Stimulated activated CD4-positive, alpha-beta T cell treated with anti-CD3 and anti-CD28 coated beads, TNF-alpha, amount 100 ng/mL, for 48 hours (primary cell): ENCODE results near the gene PRRT2.
"Not testable (repeated sequence)": the region's sequence is repeated elsewhere in the genome, so short reads cannot be mapped to it uniquely, and the experiment has no call there.

Experiments used
- DNase-seq, 3 donors: peaks; one replicate each; pipeline ENCODE4 v3.0.0-alpha.2; 2020; ENCODE audit warnings: low read depth in 3 of 3

Gene PRRT2

DNA sequence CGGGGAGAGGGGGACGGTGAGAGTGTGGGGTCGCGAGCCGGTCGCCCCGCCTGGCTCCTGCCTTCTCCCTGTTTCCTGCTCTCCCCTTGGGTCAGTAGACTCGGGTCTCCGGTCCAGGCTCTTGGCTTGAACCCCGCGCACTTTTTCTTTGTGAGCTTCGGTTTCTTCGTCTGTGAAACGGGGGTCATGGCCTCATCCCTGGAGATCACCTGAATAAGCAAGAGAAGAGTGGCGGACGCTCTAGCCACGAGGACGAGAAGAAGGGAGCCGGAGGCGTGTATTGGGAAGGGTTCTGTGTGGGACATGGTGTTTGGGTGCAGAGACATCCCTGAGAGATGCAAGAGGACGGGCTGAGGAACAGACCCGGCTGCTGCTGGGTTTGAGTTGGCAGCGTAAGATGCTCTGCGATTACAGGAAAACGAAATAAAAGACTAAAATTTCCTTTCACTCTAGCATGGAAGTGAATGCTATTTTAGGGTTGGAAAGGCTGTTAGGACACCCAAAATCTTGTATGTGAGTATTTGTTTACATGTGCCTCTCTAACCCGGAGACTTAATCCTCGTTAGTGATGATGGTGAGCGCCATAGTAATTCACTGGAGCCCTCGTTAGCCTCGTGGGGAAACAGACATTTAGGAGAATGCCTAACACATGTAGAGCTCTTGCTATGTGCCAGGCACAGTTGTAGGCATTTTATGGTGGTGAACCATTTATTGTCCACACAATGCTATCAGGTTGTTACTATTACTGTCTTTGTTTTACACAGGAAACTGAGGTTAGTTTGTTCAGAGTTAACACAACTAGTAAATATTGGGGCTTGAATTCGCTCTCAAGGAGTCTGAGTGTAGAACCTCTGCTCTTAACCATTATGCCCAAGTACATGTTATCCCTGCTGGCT is 20.8 kb upstream of the PRRT2 start:
- no peak for DNase-seq

DNA sequence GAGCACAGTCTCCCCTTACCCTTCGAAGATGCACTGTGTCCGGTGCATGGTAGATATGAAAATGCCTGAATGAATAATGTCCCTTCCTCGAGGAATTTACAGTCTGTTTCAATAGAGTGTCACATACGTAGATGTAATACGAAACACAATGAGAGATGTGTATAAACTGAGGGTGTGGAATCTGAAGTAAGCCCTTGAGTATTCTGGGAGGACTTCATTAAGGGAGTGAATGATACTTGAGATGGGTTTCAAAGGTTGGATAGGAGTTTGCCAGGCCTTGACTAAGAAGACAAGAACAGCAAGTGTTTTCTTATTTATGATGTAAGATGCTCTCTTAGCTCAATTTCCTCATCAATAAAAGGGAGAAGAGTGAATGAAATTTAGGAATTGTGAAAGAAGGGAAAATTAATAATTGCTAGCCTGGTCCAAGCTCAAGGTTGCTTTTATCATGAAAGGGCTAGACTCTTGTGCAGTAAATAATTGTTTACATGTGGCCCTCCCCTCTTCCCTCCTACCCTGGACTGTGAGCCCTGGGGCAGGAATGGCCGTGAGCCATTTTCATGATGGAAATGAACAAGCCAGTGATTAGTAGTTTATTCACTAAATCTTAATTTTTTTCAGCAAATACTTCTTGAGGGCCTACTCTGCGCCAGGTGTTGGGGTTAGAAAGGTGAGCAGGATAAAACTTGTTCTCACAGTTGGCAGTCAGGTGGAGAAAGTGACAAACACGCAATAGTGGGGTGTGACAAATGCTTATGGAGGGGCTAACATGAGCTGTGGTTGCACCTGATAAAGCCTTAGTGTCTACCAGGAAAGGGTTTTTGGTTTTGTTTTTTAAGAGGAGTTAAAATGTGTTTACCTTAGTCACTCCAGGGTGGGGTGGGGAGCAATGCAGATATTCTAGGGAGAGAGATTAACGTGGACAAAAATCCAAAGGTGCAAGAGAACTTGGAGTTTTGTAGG is 19.9 kb upstream of the PRRT2 start:
- no peak for DNase-seq

GRCh38 chr16:29793153-29793552 is 18.8 kb upstream of the PRRT2 start:
- not testable (repeated sequence) for DNase-seq

DNA sequence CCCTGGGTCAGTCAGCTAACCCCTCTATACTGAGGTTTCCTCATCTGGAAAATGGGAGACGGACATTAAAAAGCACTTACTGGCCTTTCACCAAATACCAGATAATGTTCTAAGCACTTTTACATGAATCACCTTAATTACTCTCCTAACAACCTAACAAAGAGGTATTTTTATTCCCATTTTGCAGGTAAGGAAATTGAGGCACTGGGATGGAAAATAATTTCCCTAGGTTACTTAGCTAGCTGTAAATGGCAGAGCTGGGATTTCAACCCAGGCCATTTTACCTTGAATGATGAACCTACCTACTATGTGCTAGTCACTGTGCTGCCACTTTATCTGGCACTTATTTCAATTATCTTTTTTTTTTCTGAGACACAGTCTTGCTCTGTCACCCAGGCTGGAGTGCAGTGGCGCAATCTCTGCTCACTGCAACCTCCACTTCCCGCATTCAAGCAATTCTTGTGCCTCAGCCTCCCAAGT is 17.7 kb upstream of the PRRT2 start:
- no peak for DNase-seq

- no peak for DNase-seq
Observed at GRCh38 chr16:29802416-29802935, 9.5 kb upstream of the PRRT2 start.

DNA sequence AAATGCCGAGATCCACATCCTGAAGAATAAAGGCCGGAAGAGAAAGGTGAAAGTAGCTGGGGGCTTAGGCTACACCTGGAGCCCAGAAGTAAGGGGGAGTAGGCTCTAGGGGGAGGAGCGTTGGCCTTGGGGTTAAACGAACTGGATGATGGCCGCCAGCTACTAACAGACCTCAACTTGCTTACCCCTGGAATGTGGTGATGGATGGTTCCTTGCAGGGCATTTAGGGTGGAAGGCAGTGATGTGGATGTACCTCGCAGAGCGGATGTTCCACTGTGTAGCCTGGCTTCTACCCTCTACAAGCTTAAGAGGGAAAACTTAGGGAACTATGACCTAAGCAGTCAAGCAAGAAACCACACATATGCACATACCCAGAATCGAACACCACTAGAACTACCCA is 8.0 kb upstream of the PRRT2 start:
- DNase-seq, result no peak

GRCh38 chr16:29804455-29805231 is 7.3 kb upstream of the PRRT2 start:
- DNase-seq, result no peak

DNA sequence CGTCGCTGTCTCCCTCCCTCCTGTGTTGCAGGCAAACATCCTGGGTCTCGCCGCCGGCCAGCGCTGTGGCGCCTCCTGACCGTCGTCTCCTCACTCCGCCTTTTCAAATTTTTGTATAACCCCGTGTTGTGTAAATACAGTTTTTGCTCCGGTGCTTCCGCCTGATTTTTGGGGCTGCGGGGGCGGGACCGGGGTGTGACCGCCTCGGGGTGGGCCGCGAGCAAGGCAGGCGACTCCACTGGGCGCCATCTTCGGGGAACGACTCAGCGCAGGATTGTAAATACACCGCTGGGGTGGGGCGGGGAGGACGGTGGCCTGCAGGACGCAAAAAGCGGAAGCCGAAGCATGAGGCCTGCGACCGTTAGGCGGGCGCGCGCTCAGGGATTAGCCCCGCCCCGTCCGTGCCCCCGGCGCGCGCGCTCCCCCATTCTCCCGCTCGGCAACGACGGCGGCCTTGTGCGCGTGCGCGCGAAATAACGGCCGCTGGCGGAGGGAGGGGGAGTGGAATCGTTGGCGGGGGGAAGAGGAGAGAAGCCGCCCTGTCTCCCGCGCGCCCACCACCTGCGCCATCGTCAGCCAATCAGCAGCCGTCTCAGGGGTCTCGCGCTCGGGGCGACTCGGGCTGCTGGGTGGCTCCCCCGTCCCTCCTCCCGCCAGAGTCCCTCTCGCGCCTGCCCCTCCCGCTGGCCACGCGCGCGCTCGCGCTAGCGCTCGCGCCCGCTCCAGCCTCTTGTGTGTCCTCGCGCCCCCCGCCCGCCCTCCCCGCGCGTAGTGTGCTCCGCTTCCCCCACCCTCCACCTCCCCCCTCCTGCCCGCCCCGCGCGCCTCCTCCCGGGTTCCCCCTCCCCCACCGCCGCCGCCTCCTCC is 6.5 kb upstream of the PRRT2 start:
- peak; percentile 92 to 96 (median 95) for DNase-seq

DNA sequence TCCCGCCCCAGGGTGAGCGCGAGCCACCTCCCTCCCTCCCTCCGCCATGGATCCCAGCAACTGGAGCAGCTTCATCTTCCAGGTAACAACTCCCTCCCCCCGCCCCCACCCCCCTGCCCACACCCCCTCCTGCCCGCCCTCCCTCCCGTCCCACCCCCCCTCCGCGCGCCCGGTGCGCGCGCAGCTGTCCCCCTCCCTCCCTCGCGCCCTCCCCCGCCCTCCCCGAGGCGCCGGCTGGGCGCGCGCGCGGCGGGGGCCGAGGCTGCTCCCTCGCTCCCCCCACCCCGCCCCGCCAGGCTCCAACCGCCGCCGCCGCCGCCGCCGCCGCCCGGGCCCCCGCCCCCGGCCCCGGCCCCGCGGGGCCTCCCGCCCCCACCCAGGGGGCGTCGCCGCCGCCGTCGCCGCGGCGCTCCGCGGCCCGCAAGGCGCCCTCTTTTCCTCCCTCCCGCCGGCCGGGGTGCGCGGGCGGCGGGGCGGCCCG is 5.9 kb upstream of the PRRT2 start, which contains the start of gene MAZ:
Gene MAZ, plus strand, starts transcription at position 431 of the 481 bp plus-strand sequence. CDS start 173 bp downstream, outside the sequence.
- DNase-seq, result no peak

- DNase-seq, result peak in 2 of 3 donors; percentile 57 to 62
Observed at GRCh38 chr16:29806641-29807425, 5.2 kb upstream of the PRRT2 start.

- peak; percentile 80 to 86 (median 84) for DNase-seq
Observed at GRCh38 chr16:29807426-29808218, 4.4 kb upstream of the PRRT2 start.

GRCh38 chr16:29808219-29808900 is 3.6 kb upstream of the PRRT2 start:
- no peak for DNase-seq

DNA sequence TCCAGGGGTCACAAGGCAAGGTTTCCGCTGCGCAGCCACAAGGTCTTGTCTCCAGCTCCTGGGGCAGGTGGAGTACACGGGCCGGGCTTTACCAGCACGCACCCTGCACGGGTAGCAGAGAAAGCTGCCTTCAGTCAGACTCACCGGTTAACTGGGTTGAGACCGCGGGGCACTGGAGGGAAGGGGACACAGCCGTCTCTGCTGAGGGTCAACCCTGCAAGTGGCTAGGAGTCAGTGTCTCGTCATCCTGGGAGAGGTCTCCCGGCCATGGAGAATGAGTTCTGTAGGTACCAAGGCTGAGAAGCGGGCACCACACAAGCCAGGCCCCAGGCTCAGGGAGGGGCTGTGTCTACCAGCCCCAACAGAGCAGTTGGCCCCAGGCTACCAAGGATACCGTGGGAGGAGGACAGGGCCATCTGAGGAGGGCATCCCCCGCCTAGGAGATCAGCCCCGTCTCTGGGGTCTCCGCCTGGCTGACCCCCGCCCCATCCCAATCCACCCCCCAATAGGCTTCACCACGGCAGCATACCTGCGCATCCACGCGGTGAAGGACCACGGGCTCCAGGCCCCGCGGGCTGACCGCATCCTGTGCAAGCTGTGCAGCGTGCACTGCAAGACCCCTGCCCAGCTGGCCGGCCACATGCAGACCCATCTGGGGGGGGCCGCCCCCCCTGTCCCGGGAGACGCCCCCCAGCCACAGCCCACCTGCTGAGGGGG is 2.8 kb upstream of the PRRT2 start:
- DNase-seq, result no peak

DNA sequence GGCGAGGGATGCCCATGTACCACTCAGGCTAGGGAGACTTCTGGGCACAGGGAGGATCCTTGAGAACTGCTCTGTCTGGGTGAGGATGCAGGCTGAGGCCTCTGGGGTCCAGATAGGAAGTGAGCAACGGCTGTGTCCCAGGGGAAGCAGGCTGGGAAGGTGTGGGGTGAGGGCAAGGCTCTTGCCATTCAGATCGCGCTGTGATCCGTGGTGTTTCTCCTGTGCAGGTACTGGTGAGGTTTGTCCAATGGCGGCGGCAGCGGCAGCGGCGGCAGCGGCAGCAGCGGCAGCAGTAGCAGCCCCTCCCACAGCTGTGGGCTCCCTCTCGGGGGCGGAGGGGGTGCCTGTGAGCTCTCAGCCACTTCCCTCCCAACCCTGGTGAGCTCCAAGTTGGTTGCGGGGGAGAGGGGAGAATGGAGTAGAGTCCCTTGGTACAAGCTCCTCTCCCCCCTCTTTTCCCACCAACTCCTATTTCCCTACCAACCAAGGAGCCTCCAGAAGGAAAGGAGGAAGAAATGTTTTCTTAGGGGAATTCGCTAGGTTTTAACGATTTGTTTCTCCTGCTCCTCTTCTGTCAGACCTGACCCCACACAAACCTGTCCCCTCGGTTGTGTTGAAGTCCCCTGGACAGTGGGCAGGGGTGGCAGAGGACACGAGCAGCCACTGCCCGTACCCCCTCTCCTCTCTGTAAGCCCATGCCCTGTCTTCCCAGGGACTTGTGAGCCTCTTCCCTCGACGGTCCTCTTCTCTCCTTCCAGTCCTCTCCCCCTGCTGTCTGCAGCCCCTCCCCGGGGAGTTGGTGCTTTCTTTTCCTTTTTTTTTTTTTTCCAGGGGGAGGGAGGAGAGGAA is 1.9 kb upstream of the PRRT2 start:
- DNase-seq, result no peak

- no peak for DNase-seq
Observed at GRCh38 chr16:29810699-29811169, 1.3 kb upstream of the PRRT2 start.
